Fibroblast of villous mesenchyme (primary cell): ENCODE results near the gene ABHD15. TPM values are rescaled to one million over a fixed set of nuclear protein-coding genes. Genes with fewer than 3 reads are reported as not detected.

ENCODE experiments used
- DNase-seq: peaks from one replicate; pipeline ENCODE4 v3.0.0-alpha.2; 2010; ENCODE audit warnings: low read depth
- H3K4me3 ChIP-seq: 2 replicates; pipeline ENCODE4 v1.5.1; 2011; ENCODE audit warnings: low read depth, mild to moderate bottlenecking, low read length
- CTCF ChIP-seq: IDR thresholded peaks from 2 replicates; pipeline ENCODE4 v1.5.1; 2012; ENCODE audit warnings: low read depth, mild to moderate bottlenecking, low read length; ENCODE audit not compliant: insufficient read depth
- total RNA-seq: library from RNA; depleted of rRNA; stranded (reverse); fragments of >200 nt; gene quantifications from 2 replicates; pipeline ENCODE4 v1.2.3, GENCODE V29; 2012

Gene ABHD15
- total RNA-seq, 1 donor, result 8.2 TPM

GRCh38 chr17:29575511-29576213 is 8.8 kb upstream of the ABHD15 start:
- no peak overlapping the region for H3K4me3 ChIP-seq
- TF ChIP-seq CTCF, result no peak
- DNase-seq, result no peak

GRCh38 chr17:29574732-29575510 is 8.1 kb upstream of the ABHD15 start:
- no peak for TF ChIP-seq CTCF
- no peak for DNase-seq
- no peak overlapping the region for H3K4me3 ChIP-seq

- no peak for TF ChIP-seq CTCF
- H3K4me3 ChIP-seq, result no peak overlapping the region
- DNase-seq, result no peak
These were observed 7.3 kb upstream of the ABHD15 start for GRCh38 chr17:29573871-29574731.

GRCh38 chr17:29573558-29573869 is 6.7 kb upstream of the ABHD15 start:
- no peak overlapping the region for H3K4me3 ChIP-seq
- TF ChIP-seq CTCF, result no peak
- DNase-seq, result no peak

- peak; percentile 64 for TF ChIP-seq CTCF
- peak; percentile 61 for DNase-seq
- H3K4me3 ChIP-seq, result peak overlapping the region; percentile 18
These were observed 6.1 kb upstream of the ABHD15 start for GRCh38 chr17:29572691-29573557.
